PFSK-1 (cell line): ENCODE measurements around the gene PLEKHG4B.

Experiments used
- POLR2AphosphoS5 ChIP-seq: IDR thresholded peaks from 2 replicates; pipeline ENCODE4 v1.6.1; 2012; ENCODE audit warnings: low read depth, mild to moderate bottlenecking, control low read depth, low read length, moderate library complexity
- TAF1 ChIP-seq: IDR thresholded peaks from 2 replicates; pipeline ENCODE4 v1.6.1; 2012; ENCODE audit warnings: low read length, control low read depth, borderline replicate concordance; ENCODE audit not compliant: insufficient read depth

- no peak for TF ChIP-seq POLR2AphosphoS5
- no peak for TF ChIP-seq TAF1
Observed at GRCh38 chr5:139579-140442, 47.8 kb downstream of the PLEKHG4B start.
